SK-N-SH treated with all-trans-retinoic acid at 6 μM for 48 hours (cell line): ENCODE data around the gene NQO1.
A peak's percentile ranks its signal among the peaks of the same experiment; 100 is the strongest.

Source experiments
- ATAC-seq: fragments of 200-7000 bp; cut with Tn5 transposase; 3 replicates; pipeline ENCODE4 v1.9.1; 2020; ENCODE audit warnings: mild to moderate bottlenecking, moderate library complexity
- ARNTL ChIP-seq: fragments of 450-650 bp; formaldehyde crosslinking; IDR thresholded peaks from 2 replicates; pipeline ENCODE4 v1.5.0; 2020; ENCODE audit warnings: low read depth, mild to moderate bottlenecking, moderate library complexity, borderline replicate concordance
- BACH2 ChIP-seq: fragments of 250-450 bp; sonication (Bioruptor Pico); IDR thresholded peaks from 2 replicates; pipeline ENCODE4 v1.9.0; 2021; ENCODE audit warnings: mild to moderate bottlenecking, borderline replicate concordance
- CREB5 ChIP-seq: fragments of 250-450 bp; sonication (Bioruptor Pico); IDR thresholded peaks from 2 replicates; pipeline ENCODE4 v1.5.1; 2020; ENCODE audit warnings: low read depth, mild to moderate bottlenecking, moderate library complexity
- CSDC2 ChIP-seq: fragments of 250-450 bp; sonication (Bioruptor Pico); IDR thresholded peaks from 2 replicates; pipeline ENCODE4 v1.5.0; 2020; ENCODE audit warnings: mild to moderate bottlenecking, moderate library complexity
- ESRRG ChIP-seq: fragments of 250-450 bp; sonication (Bioruptor Pico); IDR thresholded peaks from 2 replicates; pipeline ENCODE4 v1.6.1; 2021; ENCODE audit warnings: mild to moderate bottlenecking
- ISL1 ChIP-seq: fragments of 250-450 bp; sonication (Bioruptor Pico); IDR thresholded peaks from 2 replicates; pipeline ENCODE4 v2.1.2; 2022; ENCODE audit warnings: mild to moderate bottlenecking, moderate library complexity
- OSR1 ChIP-seq: fragments of 250-450 bp; sonication (Bioruptor Pico); IDR thresholded peaks from 2 replicates; pipeline ENCODE4 v1.8.0; 2022; ENCODE audit warnings: moderate library complexity, mild to moderate bottlenecking, inconsistent platforms
- PATZ1 ChIP-seq: fragments of 250-450 bp; sonication (Bioruptor Pico); IDR thresholded peaks from 2 replicates; pipeline ENCODE4 v1.8.0; 2020; ENCODE audit warnings: mild to moderate bottlenecking, moderate library complexity, borderline replicate concordance
- PPARA ChIP-seq: fragments of 250-450 bp; sonication (Bioruptor Pico); IDR thresholded peaks from 2 replicates; pipeline ENCODE4 v1.5.0; 2020; ENCODE audit warnings: mild to moderate bottlenecking, borderline replicate concordance
- RARB ChIP-seq: fragments of 250-450 bp; sonication (Bioruptor Pico); IDR thresholded peaks from 2 replicates; pipeline ENCODE4 v1.8.0; 2021; ENCODE audit warnings: mild to moderate bottlenecking, moderate library complexity
- SNAI2 ChIP-seq: fragments of 250-450 bp; sonication (Bioruptor Pico); IDR thresholded peaks from 2 replicates; pipeline ENCODE4 v1.5.0; 2020; ENCODE audit warnings: mild to moderate bottlenecking, moderate library complexity
- TCF4 ChIP-seq: fragments of 250-450 bp; sonication (Bioruptor Pico); IDR thresholded peaks from 2 replicates; pipeline ENCODE4 v1.8.0; 2021; ENCODE audit warnings: mild to moderate bottlenecking, moderate library complexity, borderline replicate concordance
- TOX ChIP-seq: fragments of 250-450 bp; sonication (Bioruptor Pico); IDR thresholded peaks from 2 replicates; pipeline ENCODE4 v1.8.0; 2021; ENCODE audit warnings: mild to moderate bottlenecking, moderate library complexity, borderline replicate concordance
- TSHZ2 ChIP-seq: fragments of 250-450 bp; sonication (Bioruptor Pico); IDR thresholded peaks from 2 replicates; pipeline ENCODE4 v1.5.0; 2020; ENCODE audit warnings: mild to moderate bottlenecking, moderate library complexity
- ZC3H10 ChIP-seq: fragments of 250-450 bp; sonication (Bioruptor Pico); IDR thresholded peaks from 2 replicates; pipeline ENCODE4 v1.5.1; 2021; ENCODE audit warnings: mild to moderate bottlenecking, moderate library complexity
- ZFP3 ChIP-seq: fragments of 250-450 bp; sonication (Bioruptor Pico); IDR thresholded peaks from 2 replicates; pipeline ENCODE4 v1.5.0; 2020; ENCODE audit warnings: mild to moderate bottlenecking, moderate library complexity
- ZFP30 ChIP-seq: fragments of 450-650 bp; formaldehyde crosslinking; IDR thresholded peaks from 2 replicates; pipeline ENCODE4 v1.5.0; 2022; ENCODE audit warnings: mild to moderate bottlenecking, moderate library complexity
- ZNF565 ChIP-seq: fragments of 450-650 bp; formaldehyde crosslinking; conservative IDR thresholded peaks from 2 replicates; pipeline ENCODE4 v1.5.0; 2020; ENCODE audit warnings: low read depth, mild to moderate bottlenecking, moderate library complexity
- ZNF70 ChIP-seq: fragments of 450-650 bp; formaldehyde crosslinking; IDR thresholded peaks from 2 replicates; pipeline ENCODE4 v1.5.0; 2020; ENCODE audit warnings: mild to moderate bottlenecking, moderate library complexity
- ZNF8 ChIP-seq: fragments of 450-650 bp; formaldehyde crosslinking; IDR thresholded peaks from 2 replicates; pipeline ENCODE4 v1.5.0; 2020; ENCODE audit warnings: mild to moderate bottlenecking, moderate library complexity
- TF ChIP-seq, protein P1 (sequence below): fragments of 250-450 bp; sonication (Bioruptor Pico); IDR thresholded peaks from 2 replicates; pipeline ENCODE4 v1.5.1; 2021; ENCODE audit warnings: mild to moderate bottlenecking, moderate library complexity

NQO1 gene

GRCh38 chr16:69672998-69673713, 53.2 kb downstream of the NQO1 start:
- ATAC-seq: no peak

GRCh38 chr16:69672315-69672997, 53.9 kb downstream of the NQO1 start:
- no peak; the same call in 2 of the 3 replicates for ATAC-seq
- TF ChIP-seq ARNTL (no peak), ZNF70 (0 out of 2 replicates have a peak, but pooled peaks have one; percentile 23), ZNF565 (no peak), PATZ1 (CRISPR knock-in tag) (no peak), PPARA (CRISPR knock-in tag) (no peak), ESRRG (no peak), OSR1 (no peak), ZFP3 (no peak)
- TF ChIP-seq, protein P1, sequence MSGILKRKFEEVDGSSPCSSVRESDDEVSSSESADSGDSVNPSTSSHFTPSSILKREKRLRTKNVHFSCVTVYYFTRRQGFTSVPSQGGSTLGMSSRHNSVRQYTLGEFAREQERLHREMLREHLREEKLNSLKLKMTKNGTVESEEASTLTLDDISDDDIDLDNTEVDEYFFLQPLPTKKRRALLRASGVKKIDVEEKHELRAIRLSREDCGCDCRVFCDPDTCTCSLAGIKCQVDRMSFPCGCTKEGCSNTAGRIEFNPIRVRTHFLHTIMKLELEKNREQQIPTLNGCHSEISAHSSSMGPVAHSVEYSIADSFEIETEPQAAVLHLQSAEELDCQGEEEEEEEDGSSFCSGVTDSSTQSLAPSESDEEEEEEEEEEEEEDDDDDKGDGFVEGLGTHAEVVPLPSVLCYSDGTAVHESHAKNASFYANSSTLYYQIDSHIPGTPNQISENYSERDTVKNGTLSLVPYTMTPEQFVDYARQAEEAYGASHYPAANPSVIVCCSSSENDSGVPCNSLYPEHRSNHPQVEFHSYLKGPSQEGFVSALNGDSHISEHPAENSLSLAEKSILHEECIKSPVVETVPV (CRISPR knock-in tag): no peak

More at GRCh38 chr16:69672998-69673713, 53.2 kb downstream of the NQO1 start:
- no peak for TF ChIP-seq ZFP30 (CRISPR knock-in tag)
- no peak for TF ChIP-seq PPARA (CRISPR knock-in tag)
- TF ChIP-seq RARB (CRISPR knock-in tag): no peak
- TF ChIP-seq ZNF8: no peak
- no peak for TF ChIP-seq OSR1
- no peak for TF ChIP-seq ESRRG
- TF ChIP-seq ISL1: no peak
- no peak for TF ChIP-seq ZC3H10
- no peak for TF ChIP-seq TOX (CRISPR knock-in tag)
- no peak for TF ChIP-seq ZNF565
- TF ChIP-seq TSHZ2 (CRISPR knock-in tag): no peak
- TF ChIP-seq ARNTL: no peak
- no peak for TF ChIP-seq PATZ1 (CRISPR knock-in tag)
- no peak for TF ChIP-seq CREB5 (CRISPR knock-in tag)
- TF ChIP-seq, protein P1 (CRISPR knock-in tag): no peak
- TF ChIP-seq TCF4 (CRISPR knock-in tag): no peak
- no peak for TF ChIP-seq CSDC2 (CRISPR knock-in tag)
- no peak for TF ChIP-seq BACH2 (CRISPR knock-in tag)
- no peak for TF ChIP-seq ZNF70
- TF ChIP-seq SNAI2 (CRISPR knock-in tag): no peak
